OCI-LY1 (cell line): ENCODE data around the gene KREMEN2.

Source experiments
- EZH2 ChIP-seq: fragments of 200-600 bp; sonication (generic), shearing (Covaris generic); IDR thresholded peaks from 2 replicates; pipeline ENCODE4 v1.8.0; 2017; ENCODE audit warnings: borderline replicate concordance, mixed run types, mild to moderate bottlenecking, antibody characterized with exemption, low read length, moderate library complexity, mixed read lengths
- TF ChIP-seq, protein P1 (sequence below): fragments of 200-600 bp; sonication (generic), shearing (Covaris generic); IDR thresholded peaks from 2 replicates; pipeline ENCODE4 v1.5.1; 2017; ENCODE audit warnings: mild to moderate bottlenecking, antibody characterized with exemption, low read length, moderate library complexity, mixed read lengths

GRCh38 chr16:2988590-2989099, 24.6 kb downstream of the KREMEN2 start:
- TF ChIP-seq, protein P1, sequence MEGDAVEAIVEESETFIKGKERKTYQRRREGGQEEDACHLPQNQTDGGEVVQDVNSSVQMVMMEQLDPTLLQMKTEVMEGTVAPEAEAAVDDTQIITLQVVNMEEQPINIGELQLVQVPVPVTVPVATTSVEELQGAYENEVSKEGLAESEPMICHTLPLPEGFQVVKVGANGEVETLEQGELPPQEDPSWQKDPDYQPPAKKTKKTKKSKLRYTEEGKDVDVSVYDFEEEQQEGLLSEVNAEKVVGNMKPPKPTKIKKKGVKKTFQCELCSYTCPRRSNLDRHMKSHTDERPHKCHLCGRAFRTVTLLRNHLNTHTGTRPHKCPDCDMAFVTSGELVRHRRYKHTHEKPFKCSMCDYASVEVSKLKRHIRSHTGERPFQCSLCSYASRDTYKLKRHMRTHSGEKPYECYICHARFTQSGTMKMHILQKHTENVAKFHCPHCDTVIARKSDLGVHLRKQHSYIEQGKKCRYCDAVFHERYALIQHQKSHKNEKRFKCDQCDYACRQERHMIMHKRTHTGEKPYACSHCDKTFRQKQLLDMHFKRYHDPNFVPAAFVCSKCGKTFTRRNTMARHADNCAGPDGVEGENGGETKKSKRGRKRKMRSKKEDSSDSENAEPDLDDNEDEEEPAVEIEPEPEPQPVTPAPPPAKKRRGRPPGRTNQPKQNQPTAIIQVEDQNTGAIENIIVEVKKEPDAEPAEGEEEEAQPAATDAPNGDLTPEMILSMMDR = no peak
- TF ChIP-seq EZH2 = no peak
